Kidney tubule cell (primary cell): ENCODE measurements around the gene DPY19L3.
"Not testable (repeated sequence)": the region's sequence is repeated elsewhere in the genome, so short reads cannot be mapped to it uniquely, and the experiment has no call there.

Experiments used
- DNase-seq: peaks from one replicate; pipeline ENCODE4 v3.0.0-alpha.2; 2018; ENCODE audit warnings: low spot score

Gene DPY19L3

DNA sequence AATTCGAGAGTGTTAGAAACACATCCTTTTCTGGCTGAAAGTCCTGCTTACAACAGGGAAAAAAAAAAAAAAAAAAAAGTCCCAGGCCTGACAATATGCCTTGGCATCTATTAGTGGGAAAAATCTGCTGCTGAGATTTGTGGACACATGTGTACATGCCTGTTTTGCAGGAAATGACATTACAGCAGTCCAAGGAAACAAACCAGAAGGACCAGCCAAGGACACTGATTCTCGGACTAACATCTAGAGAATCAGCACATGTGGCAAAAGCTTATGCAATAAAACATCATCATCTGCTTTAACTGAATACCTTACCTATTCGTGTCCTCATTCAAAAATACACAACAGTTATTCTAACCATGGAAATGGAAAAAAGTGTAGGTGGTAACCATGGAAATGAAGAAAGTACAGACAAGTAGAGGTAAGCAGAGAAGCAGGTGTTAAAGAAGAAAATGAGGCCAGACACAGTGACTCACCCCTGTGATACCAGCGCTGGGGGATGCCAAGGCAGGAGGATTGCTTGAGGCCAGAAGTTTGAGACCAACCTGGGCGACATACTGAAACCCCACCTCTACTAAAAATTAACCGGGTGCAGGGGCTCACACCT lies 9.4 kb upstream of the DPY19L3 start:
- DNase-seq: no peak

DNA sequence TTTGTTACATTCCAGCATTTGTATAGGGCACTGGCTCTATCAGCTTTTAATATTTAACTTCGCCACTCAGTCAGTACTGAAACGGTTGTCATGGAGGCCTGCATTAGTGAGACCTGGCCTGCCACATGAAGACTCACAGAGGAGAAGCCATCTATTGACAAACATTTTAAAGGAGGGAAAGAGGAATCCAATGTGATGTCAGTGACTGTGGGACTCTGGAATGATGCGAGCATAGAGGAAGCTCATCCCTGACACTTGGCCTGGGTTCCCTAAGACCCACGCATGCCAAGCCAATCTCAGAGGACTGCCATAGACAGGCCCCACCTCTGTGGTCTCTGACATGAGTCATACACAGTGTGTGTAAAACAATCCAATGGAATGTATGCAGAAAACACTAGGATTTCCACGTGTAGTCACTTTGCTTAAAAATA lies 7.9 kb upstream of the DPY19L3 start:
- peak; percentile 69 for DNase-seq

DNA sequence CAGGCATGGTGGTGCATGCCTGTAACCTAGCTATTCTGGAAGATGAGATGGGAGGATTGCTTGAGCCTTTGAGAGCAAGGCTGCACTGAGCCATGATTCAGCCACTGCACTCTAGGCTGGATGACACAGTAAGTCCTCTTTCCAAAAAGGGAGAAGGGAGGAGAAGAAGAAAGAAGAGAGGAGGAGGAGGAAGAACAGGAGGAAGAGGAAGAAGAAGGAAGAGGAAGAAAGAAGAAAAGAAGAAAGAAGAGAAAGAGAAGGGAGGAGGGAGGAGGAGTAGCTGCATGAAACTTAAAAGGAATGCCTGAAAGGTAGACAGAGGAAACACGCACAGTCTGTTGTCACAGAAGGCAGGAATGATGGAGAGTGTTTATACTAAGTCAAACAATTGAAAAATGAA lies 3.6 kb upstream of the DPY19L3 start:
- DNase-seq: no peak

DNA sequence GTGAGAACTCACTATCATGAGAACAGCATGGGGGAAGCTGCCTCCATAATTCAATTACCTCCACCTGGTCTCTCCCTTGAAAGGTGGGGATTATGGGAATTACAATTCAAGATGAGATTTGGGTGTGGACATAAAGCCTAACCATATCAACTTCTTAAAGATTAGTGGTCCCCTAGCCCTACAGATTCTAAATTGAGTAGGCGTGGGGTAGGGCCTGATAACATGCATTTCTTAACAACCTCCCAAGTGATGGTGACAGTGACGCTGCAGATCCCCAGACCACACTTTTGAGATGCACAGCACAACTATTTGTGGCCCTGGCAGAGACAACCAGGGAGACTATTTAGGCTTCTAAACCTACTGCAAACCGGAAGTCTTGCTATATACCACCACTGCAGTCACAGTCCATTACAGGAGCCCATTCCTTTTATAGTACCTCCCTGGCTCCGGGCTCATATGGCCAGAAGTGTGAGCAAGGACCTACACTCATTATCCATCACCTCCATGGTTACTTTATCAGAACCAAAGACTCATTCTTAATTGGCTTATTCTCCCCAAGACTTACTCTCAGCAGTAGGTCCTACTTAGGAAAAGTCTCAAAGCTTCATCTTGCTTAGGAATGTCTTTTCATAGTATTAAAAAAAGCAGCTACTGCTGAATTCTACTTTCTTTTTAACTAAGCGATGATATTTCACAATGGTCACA lies 2.1 kb upstream of the DPY19L3 start:
- no peak for DNase-seq

DNA sequence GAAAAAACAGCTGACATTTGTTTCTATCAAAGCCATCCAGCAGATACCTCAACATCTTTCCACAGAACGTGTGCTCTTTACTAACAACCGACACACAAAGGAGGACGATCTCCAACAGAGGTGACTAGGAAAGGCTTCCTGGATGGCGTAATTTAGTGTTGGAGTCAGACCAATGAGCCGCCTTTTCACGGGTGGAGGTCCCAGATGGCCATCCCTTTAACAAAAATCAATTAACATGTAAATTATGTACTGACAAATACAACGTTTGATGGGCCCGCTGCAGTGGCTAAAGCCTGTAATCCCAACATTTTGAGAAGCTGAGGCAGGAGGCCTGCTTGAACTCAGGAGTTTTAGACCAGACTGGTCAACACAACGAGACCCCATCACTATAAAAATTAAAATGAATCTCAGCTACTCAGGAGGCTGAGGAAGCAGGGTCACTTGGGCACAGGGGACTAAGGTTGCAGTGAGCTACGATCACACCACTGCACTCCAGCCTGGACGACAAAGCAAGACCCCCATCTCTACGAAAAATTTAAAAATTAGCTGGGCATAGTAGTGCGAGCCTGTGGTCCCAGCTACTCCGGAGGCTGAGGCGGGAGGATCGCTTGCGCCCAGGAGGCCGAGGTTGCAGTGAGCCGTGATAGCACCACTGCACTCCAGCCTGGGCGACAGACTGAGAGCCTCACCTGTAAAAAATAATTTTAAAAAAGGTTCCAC lies 1.2 kb upstream of the DPY19L3 start:
- no peak for DNase-seq

DNA sequence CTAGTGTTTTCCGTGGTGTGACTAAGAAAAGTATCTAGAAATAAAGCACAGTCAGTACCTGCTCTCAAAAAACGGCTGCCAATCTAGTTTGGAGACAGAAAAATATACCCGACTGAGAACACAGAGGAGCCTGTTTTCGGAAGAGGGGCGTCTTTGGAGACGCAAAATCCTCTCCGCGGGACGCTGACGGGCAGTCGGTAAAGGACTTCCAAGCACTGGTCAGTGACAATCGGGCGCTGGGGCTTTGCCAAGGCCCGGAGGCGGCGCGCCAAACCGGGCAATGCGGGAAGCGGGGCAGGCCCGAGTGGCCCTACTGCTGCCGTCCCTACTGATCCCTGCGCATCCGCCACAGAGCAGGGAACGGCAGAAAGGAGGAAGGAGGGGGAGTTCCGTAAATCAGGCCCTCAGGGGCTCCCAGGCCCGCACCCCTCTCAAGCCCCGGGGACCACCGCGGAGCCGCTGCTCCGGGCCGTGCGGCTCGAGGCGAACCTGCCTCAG lies 588 bp upstream of the DPY19L3 start:
- peak; percentile 42 for DNase-seq

DNA sequence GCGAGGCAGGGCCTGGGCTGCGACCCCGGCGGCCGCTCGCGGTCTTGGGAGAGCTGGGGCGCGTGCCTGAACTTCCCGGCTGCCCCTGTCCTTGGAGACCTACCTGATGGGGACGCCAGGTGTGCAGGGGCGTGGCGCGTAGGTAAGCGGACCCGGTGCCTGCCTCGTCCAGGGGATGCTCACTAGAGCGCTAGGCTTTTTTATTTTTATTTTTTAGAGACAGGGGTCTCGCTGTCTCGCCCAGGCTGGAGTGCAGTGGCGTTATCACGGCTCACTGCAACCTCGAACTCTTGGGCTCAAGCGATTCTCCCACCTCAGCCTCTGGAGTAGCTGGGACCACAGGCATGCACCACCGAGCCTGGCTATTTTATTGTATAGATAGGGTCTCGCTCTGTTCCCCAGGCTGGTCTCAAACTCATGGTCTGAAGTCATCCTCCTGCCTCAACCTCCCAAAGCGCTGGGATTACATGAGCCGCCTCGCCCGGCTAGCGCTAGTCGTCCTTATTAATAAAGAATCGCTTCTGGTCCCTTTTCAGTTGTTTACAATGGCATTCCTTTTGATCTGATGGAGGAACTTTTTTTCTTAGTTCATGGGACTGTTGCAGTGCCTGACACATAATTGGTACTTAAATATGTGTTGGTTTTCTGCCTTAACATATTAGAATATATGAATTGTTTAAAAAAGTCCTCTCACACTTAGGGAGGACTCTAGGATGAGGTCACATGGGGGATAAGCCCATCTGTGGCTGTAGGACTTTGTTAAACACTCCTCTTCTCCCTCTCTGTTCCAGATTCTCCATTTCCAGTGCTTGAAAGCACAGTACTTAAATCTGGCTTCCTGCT lies 812 bp downstream of the DPY19L3 start:
- DNase-seq: no peak

DNA sequence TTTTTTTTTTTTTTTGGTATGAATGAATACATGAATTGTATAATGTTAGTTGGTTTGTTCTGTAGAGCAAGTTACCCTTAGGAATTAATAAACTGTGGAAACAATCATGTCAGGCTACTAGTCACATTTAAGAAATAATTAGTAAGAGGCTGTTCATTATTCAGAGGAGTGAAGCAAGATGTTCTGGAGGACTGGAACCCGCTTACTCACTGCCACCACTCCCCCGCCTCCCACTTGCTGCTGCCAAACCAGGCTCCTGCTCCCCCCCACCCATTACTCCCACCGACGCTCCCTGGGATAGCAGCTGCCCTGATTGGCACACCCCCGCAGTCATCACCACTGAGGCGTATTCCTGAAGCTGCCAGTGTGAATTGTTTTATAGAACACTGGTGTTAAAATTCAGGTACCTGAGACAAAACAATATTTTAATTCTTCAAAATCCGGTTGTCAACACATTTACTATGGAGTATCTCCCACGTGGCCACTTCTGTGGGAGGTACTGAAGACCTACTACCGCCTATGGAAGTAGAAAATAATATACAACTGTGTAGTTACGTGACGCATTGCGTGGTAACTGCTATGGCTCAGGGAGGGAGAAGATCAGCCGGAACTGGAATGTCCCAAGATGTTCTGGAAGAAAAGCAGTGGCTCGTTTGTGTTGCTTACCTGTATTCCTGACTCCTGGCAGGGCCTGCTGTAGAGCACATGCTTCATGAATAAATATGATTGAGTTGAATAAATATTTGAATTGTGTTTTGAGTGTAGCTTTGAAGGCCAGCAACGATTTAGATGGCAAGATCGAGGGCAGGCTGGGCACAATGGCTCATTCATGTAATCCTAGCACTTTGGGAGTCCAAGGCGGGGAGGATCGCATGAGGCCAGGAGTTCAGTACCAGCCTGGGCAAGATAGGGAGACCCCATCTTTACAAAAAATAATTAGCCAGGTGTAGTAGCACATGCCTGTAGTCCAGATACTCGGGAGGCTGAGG lies 1.7 kb downstream of the DPY19L3 start:
- DNase-seq: peak; percentile 39

DNA sequence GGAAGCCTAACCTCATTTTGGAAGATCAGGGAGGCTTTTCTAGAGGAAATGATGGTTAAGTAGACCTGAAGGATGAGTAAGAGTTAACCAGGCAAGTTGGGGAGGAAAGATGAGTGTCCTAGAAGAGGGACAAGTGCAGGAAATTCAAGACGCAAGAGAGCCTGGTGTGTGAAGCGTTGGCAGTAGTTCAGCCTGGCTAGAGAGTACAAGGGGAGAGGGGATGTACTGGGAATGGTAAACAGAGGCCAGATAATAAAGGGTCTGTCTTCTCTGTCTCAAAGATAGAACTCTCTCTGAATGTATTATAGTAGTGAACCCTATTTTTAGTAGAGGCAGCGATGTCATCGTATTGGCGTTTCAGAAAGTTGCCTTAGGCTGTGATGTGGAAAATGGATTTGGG lies 9.7 kb downstream of the DPY19L3 start:
- DNase-seq: no peak

DNA sequence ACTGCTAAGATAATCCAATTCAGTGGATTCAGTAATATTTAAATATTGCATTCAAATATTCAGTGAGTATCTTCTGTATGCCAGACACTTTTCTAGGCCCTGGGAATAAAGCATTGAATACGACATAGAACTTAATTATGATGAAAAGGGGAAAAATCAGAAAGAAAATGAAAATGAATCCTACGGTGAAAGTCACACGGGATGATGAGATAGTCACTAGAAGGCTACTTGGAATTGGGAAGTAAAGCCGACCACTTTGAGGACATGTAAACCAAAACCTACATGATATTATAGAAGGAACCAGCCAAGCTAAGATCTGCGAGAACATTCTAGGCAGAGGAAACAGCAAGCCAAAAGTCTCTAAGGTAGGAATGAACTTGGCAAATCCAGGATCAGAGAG lies 10.1 kb downstream of the DPY19L3 start:
- DNase-seq: no peak

DNA sequence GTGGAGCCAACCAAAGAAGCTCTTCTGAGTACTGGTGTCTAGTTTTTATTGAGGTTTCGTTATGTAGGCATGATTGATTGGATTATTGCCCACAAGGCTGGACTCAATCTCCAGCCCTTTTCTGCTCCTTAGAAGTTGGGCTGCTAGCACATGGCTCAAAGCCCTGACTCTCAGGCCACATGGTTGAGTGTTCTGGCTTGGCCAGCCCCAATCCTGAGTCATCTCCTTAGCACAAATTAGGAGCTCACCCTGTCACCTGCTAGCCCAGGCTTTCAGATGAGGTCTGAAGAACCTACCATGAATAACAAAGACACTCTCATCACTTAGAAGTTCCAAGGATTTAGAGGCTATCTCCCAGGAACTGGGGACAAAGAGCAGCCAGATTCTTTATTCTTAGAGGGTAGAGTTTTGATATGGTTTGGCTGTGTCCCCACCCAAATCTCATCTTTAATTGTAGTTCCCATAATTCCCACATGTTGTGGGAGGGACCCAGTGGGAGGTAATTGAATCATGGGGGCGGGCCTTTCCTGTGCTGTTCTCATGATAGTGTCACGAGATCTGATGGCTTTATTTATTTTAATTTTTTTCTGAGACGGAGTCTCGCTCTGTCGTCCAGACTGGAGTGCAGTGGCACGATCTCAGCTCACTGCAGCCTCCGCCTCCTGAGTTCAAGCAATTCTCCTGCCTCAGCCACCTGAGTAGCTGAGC lies 11.3 kb downstream of the DPY19L3 start:
- peak; percentile 22 for DNase-seq

DNA sequence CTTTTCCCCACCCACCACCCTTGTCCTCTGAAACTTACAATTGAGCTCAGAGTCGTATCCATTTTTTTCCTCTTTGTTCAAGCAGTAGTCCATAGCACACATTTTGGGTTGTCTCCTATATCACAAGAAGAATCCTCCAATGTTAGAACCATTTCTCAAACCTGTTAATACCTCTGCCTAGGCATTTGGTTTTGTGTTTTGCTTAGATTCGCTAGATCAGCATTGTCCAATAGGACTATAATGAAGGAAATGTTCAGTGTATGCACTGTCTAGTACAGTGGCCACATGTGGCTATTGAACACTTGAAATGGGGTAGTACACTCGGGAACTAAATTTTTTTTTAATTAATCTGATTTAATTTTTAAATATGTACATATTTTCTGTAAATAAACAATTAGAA lies 12.6 kb downstream of the DPY19L3 start:
- no peak for DNase-seq

DNA sequence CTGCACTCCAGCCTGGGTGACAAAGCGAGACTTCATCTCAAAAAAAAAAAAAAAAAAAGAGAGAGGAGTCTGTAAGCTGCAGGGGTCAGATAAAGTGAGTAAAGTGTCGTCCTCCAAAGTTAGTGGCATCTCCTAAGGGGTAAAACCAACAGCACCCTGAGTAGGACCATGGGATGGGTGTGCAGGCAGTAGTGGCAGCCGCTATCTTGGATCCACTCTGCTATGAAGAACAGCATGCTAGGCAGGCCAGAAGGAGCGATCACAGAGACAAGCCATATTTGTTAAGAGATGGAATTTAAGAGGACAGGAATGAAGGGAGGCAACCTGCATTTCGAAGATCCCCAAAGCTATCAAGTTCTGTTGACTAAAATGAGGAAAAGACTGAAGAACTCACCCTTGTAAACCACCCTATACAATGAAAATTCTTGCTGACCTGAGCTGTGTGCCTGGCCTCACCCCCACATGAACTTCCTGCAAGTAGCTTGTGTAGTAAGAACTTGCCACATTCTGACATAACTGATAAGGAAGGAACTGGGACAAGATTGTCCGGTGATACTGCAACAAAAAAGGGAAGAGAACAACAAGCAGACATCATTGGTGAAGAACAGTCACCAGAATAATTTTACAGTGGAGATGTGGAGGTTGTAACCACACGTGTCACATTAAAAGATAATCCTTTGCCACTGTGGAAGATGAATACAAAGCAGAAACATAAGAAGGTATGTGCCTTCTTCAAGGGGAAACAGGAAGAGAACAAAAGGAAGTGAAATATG lies 16.2 kb downstream of the DPY19L3 start:
- no peak for DNase-seq

DNA sequence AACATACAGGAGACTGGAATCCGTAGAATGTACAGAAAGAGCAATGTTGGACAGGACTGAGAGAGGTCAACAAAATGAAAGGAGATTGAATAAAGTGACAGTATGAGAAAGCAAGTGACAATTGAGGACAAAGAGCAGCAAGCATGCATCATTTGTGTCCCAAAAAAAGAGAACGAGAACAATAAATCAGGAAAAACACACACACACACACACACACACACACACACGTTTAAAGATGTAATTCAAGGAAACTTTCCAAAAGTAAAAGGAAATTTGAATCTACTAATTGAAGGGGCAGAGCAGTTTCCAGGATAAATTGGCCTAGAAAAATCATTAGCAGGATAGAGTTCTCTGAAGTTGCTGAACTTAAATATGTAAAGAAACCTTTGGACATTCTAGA lies 16.9 kb downstream of the DPY19L3 start:
- DNase-seq: no peak

DNA sequence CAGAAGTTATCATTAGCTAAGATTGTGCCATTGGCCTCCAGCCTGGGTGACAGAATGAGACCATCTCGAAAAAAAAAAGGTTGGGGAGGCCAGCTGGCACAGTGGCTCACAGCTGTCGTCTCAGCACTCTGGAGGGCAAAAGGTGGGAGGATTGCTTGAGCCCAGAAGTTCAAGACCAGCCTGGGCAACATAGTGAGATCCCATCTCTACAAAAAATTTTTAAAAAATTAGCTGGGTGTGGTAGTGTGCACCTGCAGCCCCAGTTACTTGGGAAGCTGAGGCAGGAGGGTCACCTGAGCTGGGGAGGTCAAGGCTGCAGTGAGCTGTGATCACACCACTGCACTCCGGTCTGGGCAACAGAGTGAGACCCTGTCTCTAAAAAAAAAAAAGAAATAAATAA lies 18.4 kb downstream of the DPY19L3 start:
- DNase-seq: not testable (repeated sequence)

DNA sequence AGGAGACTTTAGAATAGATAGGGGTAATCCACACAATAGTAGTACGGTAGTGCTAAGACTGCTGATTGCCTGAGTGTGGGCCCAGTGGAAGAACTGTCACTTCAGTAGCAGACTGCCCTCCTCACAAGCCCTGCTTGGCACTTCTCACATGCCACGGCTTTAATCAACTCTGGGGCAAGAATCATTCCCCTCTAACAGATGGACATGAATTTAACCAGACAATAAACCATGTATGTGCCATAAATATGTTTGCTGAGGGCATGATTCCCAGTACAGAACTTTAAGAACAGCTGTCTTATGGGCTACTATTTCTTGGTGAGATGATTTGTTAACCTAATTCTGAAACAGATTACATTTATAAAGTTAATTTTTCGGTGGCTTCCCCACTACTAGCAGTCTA lies 22.0 kb downstream of the DPY19L3 start:
- DNase-seq: no peak

DNA sequence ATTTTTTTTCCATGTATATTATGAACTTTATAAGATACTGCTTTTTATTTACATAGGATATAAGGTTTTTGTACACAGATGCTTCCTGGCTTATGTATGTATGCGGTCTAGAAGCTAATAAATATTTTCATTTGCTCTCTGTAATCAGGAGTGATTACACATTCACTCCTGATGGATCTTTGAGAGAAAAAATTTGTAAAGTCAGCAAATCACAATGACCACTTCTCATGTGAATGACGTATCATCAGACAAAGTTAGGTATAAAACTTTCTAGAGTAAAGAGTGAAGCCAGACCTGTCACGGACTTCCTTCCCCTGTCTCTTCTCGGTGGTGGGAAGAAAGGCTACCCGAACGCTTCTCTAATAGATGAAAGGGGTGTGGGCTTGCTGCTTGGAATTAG lies 31.1 kb downstream of the DPY19L3 start:
- no peak for DNase-seq

DNA sequence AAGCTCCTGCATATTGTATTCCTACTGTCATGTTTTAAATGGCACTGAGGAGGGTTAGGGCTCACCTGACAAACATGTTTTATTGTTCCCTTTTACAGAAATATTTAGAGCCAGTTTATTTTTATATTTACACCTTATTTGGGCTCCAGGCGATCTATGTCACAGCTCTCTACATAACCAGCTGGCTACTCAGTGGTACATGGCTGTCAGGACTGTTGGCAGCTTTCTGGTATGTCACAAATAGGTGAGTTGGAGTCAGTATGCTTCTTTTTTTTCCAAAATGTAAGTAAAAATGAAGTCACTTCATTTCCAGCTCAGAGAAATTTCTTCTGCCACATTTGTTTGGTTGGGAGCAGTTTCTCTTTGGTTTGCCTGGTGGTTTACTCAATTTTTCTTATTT lies 31.5 kb downstream of the DPY19L3 start:
- no peak for DNase-seq

DNA sequence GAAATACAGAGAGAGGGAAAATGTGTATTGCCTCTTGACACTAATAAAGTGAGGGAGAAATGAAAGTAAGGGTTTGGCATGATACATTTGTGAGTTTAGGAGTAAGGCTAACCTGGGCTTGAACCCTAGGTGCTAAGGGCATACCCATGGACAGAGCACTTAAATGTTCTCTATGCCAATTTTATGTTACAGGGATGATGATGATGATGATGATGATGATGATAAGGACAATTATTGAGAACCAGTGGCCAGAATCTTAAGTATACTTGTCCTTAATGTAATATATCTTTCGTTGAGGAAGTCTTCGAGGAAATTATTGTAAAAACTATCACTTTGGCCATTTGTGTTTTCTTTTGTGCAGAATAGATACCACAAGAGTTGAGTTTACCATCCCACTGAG lies 33.2 kb downstream of the DPY19L3 start:
- no peak for DNase-seq

DNA sequence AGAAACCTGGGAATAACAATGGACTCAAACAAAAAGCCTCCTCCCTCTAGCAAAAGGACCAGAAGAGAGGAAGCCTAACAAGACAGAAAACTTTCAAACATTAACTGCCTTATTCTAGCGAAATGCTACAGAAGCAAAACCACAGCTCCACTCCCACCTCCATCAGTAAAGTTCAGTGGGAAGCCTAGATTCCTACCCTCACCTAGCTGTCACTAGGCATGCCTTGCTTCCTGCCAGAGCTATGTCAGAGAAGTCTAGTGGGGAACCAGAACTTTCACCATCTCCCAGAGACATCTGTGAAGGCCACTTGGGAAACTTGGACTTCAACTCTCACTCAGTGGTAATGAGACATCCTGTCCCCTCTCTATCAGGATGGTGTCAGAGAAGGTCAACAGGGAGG lies 37.1 kb downstream of the DPY19L3 start:
- no peak for DNase-seq
